Ovary (tissue), 9 donors: ENCODE results near the gene IFNA8. TPM values are rescaled to one million over a fixed set of nuclear protein-coding genes. Genes with fewer than 3 reads are reported as not detected.

ENCODE experiments used
- DNase-seq, 5 donors: peaks; one replicate each; pipeline ENCODE4 v3.0.0-alpha.2; 2019 to 2020
- H3K27ac ChIP-seq, 2 donors: fragments of 200-600 bp; one replicate each; pipeline versions ENCODE4 v1.5.1 to v1.8.0; 2019 to 2022
- H3K27me3 ChIP-seq: fragments of 200-600 bp; one replicate; pipeline ENCODE4 v1.8.0; 2022
- H3K36me3 ChIP-seq: fragments of 200-600 bp; sonication (generic); one replicate; pipeline ENCODE4 v1.5.1; 2019
- H3K4me1 ChIP-seq: one replicate; pipeline ENCODE4 v1.8.1; 2013; ENCODE audit warnings: mild to moderate bottlenecking, moderate library complexity; ENCODE audit not compliant: insufficient read depth
- H3K4me3 ChIP-seq: fragments of 200-600 bp; sonication (generic); one replicate; pipeline ENCODE4 v1.5.1; 2017
- H3K9me3 ChIP-seq, 2 donors: fragments of 200-600 bp in 1 of 2; sonication (generic) in 1 of 2; one replicate each; pipeline versions ENCODE4 v1.5.1 to v1.8.1; 2013 to 2019; ENCODE audit warnings: mild to moderate bottlenecking in 1 of 2, moderate library complexity in 1 of 2
- CTCF ChIP-seq, 3 donors: fragments of 450-650 bp in 2 of 3; fragments of 200-600 bp in 1 of 3; IDR thresholded peaks; one replicate each; pipeline versions ENCODE4 v1.5.1 to v1.8.0; 2016 to 2022; ENCODE audit warnings: antibody characterized with exemption in 3 of 3, mild to moderate bottlenecking in 1 of 3
- EP300 ChIP-seq: sonication (generic); formaldehyde crosslinking; IDR thresholded peaks from one replicate; pipeline ENCODE4 v1.6.1; 2017; ENCODE audit warnings: antibody characterized with exemption
- POLR2A ChIP-seq: fragments of 450-650 bp; IDR thresholded peaks from one replicate; pipeline ENCODE4 v1.6.1; 2017; ENCODE audit warnings: antibody characterized with exemption, mild to moderate bottlenecking, moderate library complexity
- WGBS, 3 donors: extraction: QIAGEN DNeasy Blood & Tissue Kit in 1 of 3; methylation state at CpG; one replicate each; pipeline versions ENCODE4 v1.1.5 to v1.1.7; 2013 to 2017; 5-methylcytosine and 5-hydroxymethylcytosine counted together
- intact Hi-C, 4 donors: fragments of 100-400 bp; cut with DNase I; formaldehyde crosslinking; loops; one replicate each; pipeline versions ENCODE4 v1.11.0 to v1.15.1; 2022 to 2023
- polyA plus RNA-seq, 2 donors: library from polyadenylated mRNA; stranded (reverse); fragments of 200-250 nt in 1 of 2; fragments of 350-450 nt in 1 of 2; fragmentation: Illumina TruSeq in 1 of 2; extraction: RNeasy Lipid Tissue Mini Kit (QIAGEN cat#74804) in 1 of 2; gene quantifications; one replicate each; pipeline ENCODE4 v1.2.3, GENCODE V29; 2013 to 2014
- total RNA-seq, 7 donors: library from RNA; depleted of rRNA in 2 of 7; stranded (reverse); fragments of >200 nt in 2 of 7; fragmentation: NEBNext Ultra II Directional in 3 of 7; extraction: Animal tissue kit (Norgen Biotek cat#: 25700) in 3 of 7; gene quantifications; one replicate each; pipeline versions ENCODE4 v1.1.0 to v1.2.4, GENCODE V29; 2016 to 2023
- donor health status: DM: no; HTN: no; CAD: no; lungs with moderate emphysema.
- donor health status: DM: no; HTN: no; CAD: no.
- donor health status: Bipolar disorder and iron deficiency.
- donor health status: DM: yes; HTN: yes; CAD: no.
- donor health status: DM: no; HTN: no; CAD: no.
- donor health status: DM: yes; HTN: yes; CAD: no.

IFNA8 gene
- total and polyA plus RNA-seq, 9 donors, result not detected

GRCh38 chr9:21412107-21412506, 3.2 kb downstream of the IFNA8 start:
- H3K4me3 ChIP-seq, result no peak overlapping the region
- intact Hi-C loops, result no loop called here
- H3K9me3 ChIP-seq, result no peaks in the 10 kb centered on the region
- H3K36me3 ChIP-seq, result no peaks in the 10 kb centered on the region
- DNase-seq, result no peak
- TF ChIP-seq EP300 (no peak), POLR2A (no peak), CTCF (IDR thresholded peaks at IDR 0.05) (no peak)
- H3K4me1 ChIP-seq, result no peaks in the 10 kb centered on the region
- H3K27ac ChIP-seq, result no peak overlapping the region
- no peaks in the 10 kb centered on the region for H3K27me3 ChIP-seq

- intact Hi-C loops, result no loop called here
- no peak for DNase-seq
- Histone ChIP-seq H3K27me3 (no peaks in the 10 kb centered on the region), H3K27ac (no peak overlapping the region), H3K4me3 (no peak overlapping the region), H3K9me3 (no peaks in the 10 kb centered on the region), H3K36me3 (no peaks in the 10 kb centered on the region), H3K4me1 (no peaks in the 10 kb centered on the region)
- WGBS, 3 donors, result 72 to 88% (median 75%) methylated on average over 4 of the region's 4 CpGs
- TF ChIP-seq CTCF (IDR thresholded peaks at IDR 0.05) (no peak), EP300 (no peak), POLR2A (no peak)
Measured at GRCh38 chr9:21413151-21413550, 4.2 kb downstream of the IFNA8 start.

GRCh38 chr9:21413624-21414023, 4.7 kb downstream of the IFNA8 start:
- intact Hi-C loops, result no loop called here
- Histone ChIP-seq H3K4me3 (no peak overlapping the region), H3K27ac (no peak overlapping the region), H3K36me3 (no peaks in the 10 kb centered on the region), H3K4me1 (no peaks in the 10 kb centered on the region), H3K27me3 (no peaks in the 10 kb centered on the region), H3K9me3 (no peaks in the 10 kb centered on the region)
- TF ChIP-seq CTCF (IDR thresholded peaks at IDR 0.05), result no peak
- TF ChIP-seq POLR2A, result no peak
- TF ChIP-seq EP300, result no peak
- 58 to 71% (median 68%) methylated on average over 5 of the region's 5 CpGs for WGBS, 3 donors
- DNase-seq, result no peak

- H3K27ac ChIP-seq, result no peak overlapping the region
- no peaks in the 10 kb centered on the region for H3K36me3 ChIP-seq
- no peaks in the 10 kb centered on the region for H3K27me3 ChIP-seq
- no peaks in the 10 kb centered on the region for H3K9me3 ChIP-seq
- TF ChIP-seq EP300, result no peak
- no peak for TF ChIP-seq POLR2A
- TF ChIP-seq CTCF (IDR thresholded peaks at IDR 0.05), result no peak
- no peak for DNase-seq
- 95 to 98% (median 96%) methylated on average over 2 of the region's 2 CpGs for WGBS, 3 donors
- no peaks in the 10 kb centered on the region for H3K4me1 ChIP-seq
- intact Hi-C loops, result no loop called here
- H3K4me3 ChIP-seq, result no peak overlapping the region
Measured at GRCh38 chr9:21414220-21414940, 5.5 kb downstream of the IFNA8 start.
